ENCODE measurements around the gene OPTN. TPM values are rescaled to one million over a fixed set of nuclear protein-coding genes. Genes with fewer than 3 reads are reported as not detected.
A peak's percentile ranks its signal among the peaks of the same experiment; 100 is the strongest.

OPTN gene
- total RNA-seq, 6 donors from 2014 or later, result 35.3 to 60.1 (median 52.2) TPM

GRCh38 chr10:13068484-13068883, 31.5 kb upstream of the OPTN start:
- Histone ChIP-seq H3K36me3 (no peaks in the 10 kb centered on the region), H3K4me1 (no peaks in the 10 kb centered on the region), H3K27ac (no peak overlapping the region), H3K27me3 (no peaks in the 10 kb centered on the region), H3K9me3 (no peaks in the 10 kb centered on the region), H3K4me3 (no peak overlapping the region)
- ATAC-seq (ENCODE audit: low FRiP score in 2 of 2) (no peak), DNase-seq (no peak)
- TF ChIP-seq POLR2AphosphoS5 (IDR thresholded peaks at IDR 0.05) (no peak), POLR2A (IDR thresholded peaks at IDR 0.05) (no peak), CTCF (IDR thresholded peaks at IDR 0.05) (no peak), EP300 (IDR thresholded peaks at IDR 0.05) (no peak)
- WGBS, 2 donors, result 92 to 94% methylated on average over 2 of the region's 2 CpGs

DNA sequence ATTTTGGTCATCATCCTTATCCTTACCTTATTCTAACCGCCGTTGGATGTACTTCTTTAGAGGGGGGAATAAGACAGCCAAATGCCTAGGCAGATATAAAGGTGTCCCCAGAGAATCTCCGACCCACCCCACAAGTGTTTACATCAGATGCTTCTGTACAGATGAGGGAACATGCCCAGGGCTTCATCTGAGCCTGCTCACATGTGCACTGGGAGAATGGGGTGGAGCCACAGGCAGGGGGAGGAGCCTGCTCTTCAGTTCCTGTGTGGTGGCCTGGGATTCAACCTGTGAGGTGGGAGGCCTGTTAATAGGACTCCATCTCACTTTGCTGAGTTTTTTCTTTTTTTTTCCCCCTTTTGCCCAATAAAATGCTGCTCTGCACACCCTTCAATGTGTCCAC, 27.6 kb upstream of the OPTN start:
- TF ChIP-seq POLR2AphosphoS5 (IDR thresholded peaks at IDR 0.05) (no peak), EP300 (IDR thresholded peaks at IDR 0.05) (no peak), POLR2A (IDR thresholded peaks at IDR 0.05) (no peak), CTCF (IDR thresholded peaks at IDR 0.05) (no peak)
- 94 to 95% methylated on average over 3 of the region's 3 CpGs for WGBS, 2 donors
- H3K4me3 ChIP-seq, result no peak overlapping the region
- H3K4me1 ChIP-seq, result no peaks in the 10 kb centered on the region
- ATAC-seq (ENCODE audit: low FRiP score in 2 of 2) (no peak), DNase-seq (no peak)
- H3K36me3 ChIP-seq, result no peaks in the 10 kb centered on the region
- no peak overlapping the region for H3K27ac ChIP-seq
- no peaks in the 10 kb centered on the region for H3K27me3 ChIP-seq
- no peaks in the 10 kb centered on the region for H3K9me3 ChIP-seq

- ATAC-seq (ENCODE audit: low FRiP score in 2 of 2), result peak; percentile 65 to 85
- DNase-seq, result peak; percentile 55 to 75
These were observed 25.2 kb upstream of the OPTN start for GRCh38 chr10:13074563-13075451.

GRCh38 chr10:13078912-13079775, 20.8 kb upstream of the OPTN start:
- H3K36me3 ChIP-seq, result no peaks in the 10 kb centered on the region
- H3K9me3 ChIP-seq, result peaks cover 2 to 42% (median 29%) of the 10 kb centered on the region in 4 donors
- H3K4me3 ChIP-seq, result no peak overlapping the region
- no peak for ATAC-seq (ENCODE audit: low FRiP score in 2 of 2)
- no peak for TF ChIP-seq CTCF (IDR thresholded peaks at IDR 0.05)
- TF ChIP-seq POLR2AphosphoS5 (IDR thresholded peaks at IDR 0.05), result no peak
- TF ChIP-seq POLR2A (IDR thresholded peaks at IDR 0.05), result no peak
- no peak for TF ChIP-seq EP300 (IDR thresholded peaks at IDR 0.05)
- H3K27me3 ChIP-seq, result no peaks in the 10 kb centered on the region
- DNase-seq, result no peak
- no peaks in the 10 kb centered on the region for H3K4me1 ChIP-seq
- H3K27ac ChIP-seq, result no peak overlapping the region
- WGBS, 2 donors, result 84 to 85% methylated on average over 16 of the region's 16 CpGs

More at GRCh38 chr10:13074563-13075451, 25.2 kb upstream of the OPTN start:
- no peaks in the 10 kb centered on the region for H3K4me1 ChIP-seq
- H3K27me3 ChIP-seq, result no peaks in the 10 kb centered on the region
- TF ChIP-seq EP300 (IDR thresholded peaks at IDR 0.05) (no peak), CTCF (IDR thresholded peaks at IDR 0.05) (peak; percentile 24 to 65 (median 52)), POLR2A (IDR thresholded peaks at IDR 0.05) (no peak)
- no peaks in the 10 kb centered on the region for H3K36me3 ChIP-seq
- H3K9me3 ChIP-seq, result peaks cover 0 to 14% (median 11%) of the 10 kb centered on the region in 4 donors
- 21 to 26% methylated on average over 18 of the region's 18 CpGs for WGBS, 2 donors
- H3K27ac ChIP-seq, result no peak overlapping the region
- no peak overlapping the region for H3K4me3 ChIP-seq

Measured in upper lobe of left lung (tissue), 6 donors.